Measurements from ENCODE around the gene IGF2R.
"Not testable (repeated sequence)": the region's sequence is repeated elsewhere in the genome, so short reads cannot be mapped to it uniquely, and the experiment has no call there.

The IGF2R gene

GRCh38 chr6:160088069-160088783 is 119.3 kb downstream of the IGF2R start:
- Histone ChIP-seq H3K4me3 (ENCODE audit: low read length) (no peak overlapping the region), H3K9me2 (replicated peaks; ENCODE audit: control insufficient read depth, low read length) (no peaks in the 10 kb centered on the region), H3K27me3 (ENCODE audit: control insufficient read depth, low read length) (no peaks in the 10 kb centered on the region), H3F3A (ENCODE audit: control insufficient read depth, insufficient read depth) (no peaks in the 10 kb centered on the region), H3K9me3 (ENCODE audit: control insufficient read depth, insufficient read depth, low read length) (no peaks in the 10 kb centered on the region), H3K4me1 (ENCODE audit: control insufficient read depth, low read length) (no peaks in the 10 kb centered on the region), H3K27ac (ENCODE audit: low read depth, low read length) (no peak overlapping the region), H3K36me3 (ENCODE audit: control insufficient read depth, low read length) (peaks cover 57% of the 10 kb centered on the region), H3K79me2 (ENCODE audit: control insufficient read depth, low read length) (no peaks in the 10 kb centered on the region), H4K20me1 (ENCODE audit: control insufficient read depth, insufficient read depth, low read depth, low read length) (no peaks in the 10 kb centered on the region), H3K4me2 (ENCODE audit: low read length) (no peak overlapping the region)
- peak; percentile 33 for TF ChIP-seq CTCF (IDR thresholded peaks at IDR 0.05; ENCODE audit: low read depth, low read length, poor library complexity, severe bottlenecking)
- no peak for TF ChIP-seq EZH2phosphoT487 (IDR thresholded peaks at IDR 0.05; ENCODE audit: borderline replicate concordance, low read length)

- no peaks in the 10 kb centered on the region for H3K9me2 ChIP-seq (replicated peaks; ENCODE audit: control insufficient read depth, low read length)
- H3K9me3 ChIP-seq (ENCODE audit: control insufficient read depth, insufficient read depth, low read length), result no peaks in the 10 kb centered on the region
- H3K27ac ChIP-seq (ENCODE audit: low read depth, low read length), result no peak overlapping the region
- peaks cover 62% of the 10 kb centered on the region for H3K36me3 ChIP-seq (ENCODE audit: control insufficient read depth, low read length)
- no peaks in the 10 kb centered on the region for H4K20me1 ChIP-seq (ENCODE audit: control insufficient read depth, insufficient read depth, low read depth, low read length)
- H3K4me3 ChIP-seq (ENCODE audit: low read length), result no peak overlapping the region
- no peaks in the 10 kb centered on the region for H3K79me2 ChIP-seq (ENCODE audit: control insufficient read depth, low read length)
- TF ChIP-seq EZH2phosphoT487 (IDR thresholded peaks at IDR 0.05; ENCODE audit: borderline replicate concordance, low read length) (no peak), CTCF (IDR thresholded peaks at IDR 0.05; ENCODE audit: low read depth, low read length, poor library complexity, severe bottlenecking) (no peak)
- no peaks in the 10 kb centered on the region for H3K4me1 ChIP-seq (ENCODE audit: control insufficient read depth, low read length)
- no peaks in the 10 kb centered on the region for H3F3A ChIP-seq (ENCODE audit: control insufficient read depth, insufficient read depth)
- no peak overlapping the region for H3K4me2 ChIP-seq (ENCODE audit: low read length)
- H3K27me3 ChIP-seq (ENCODE audit: control insufficient read depth, low read length), result no peaks in the 10 kb centered on the region
Observed at GRCh38 chr6:160088784-160089533, 120.1 kb downstream of the IGF2R start.

GRCh38 chr6:160089534-160089897 is 120.6 kb downstream of the IGF2R start:
- TF ChIP-seq EZH2phosphoT487 (IDR thresholded peaks at IDR 0.05; ENCODE audit: borderline replicate concordance, low read length), result no peak
- TF ChIP-seq CTCF (IDR thresholded peaks at IDR 0.05; ENCODE audit: low read depth, low read length, poor library complexity, severe bottlenecking), result no peak
- no peaks in the 10 kb centered on the region for H3K79me2 ChIP-seq (ENCODE audit: control insufficient read depth, low read length)
- no peak overlapping the region for H3K4me2 ChIP-seq (ENCODE audit: low read length)
- H4K20me1 ChIP-seq (ENCODE audit: control insufficient read depth, insufficient read depth, low read depth, low read length), result no peaks in the 10 kb centered on the region
- no peaks in the 10 kb centered on the region for H3K27me3 ChIP-seq (ENCODE audit: control insufficient read depth, low read length)
- peaks cover 57% of the 10 kb centered on the region for H3K36me3 ChIP-seq (ENCODE audit: control insufficient read depth, low read length)
- H3K9me2 ChIP-seq (replicated peaks; ENCODE audit: control insufficient read depth, low read length), result no peaks in the 10 kb centered on the region
- no peaks in the 10 kb centered on the region for H3K4me1 ChIP-seq (ENCODE audit: control insufficient read depth, low read length)
- H3F3A ChIP-seq (ENCODE audit: control insufficient read depth, insufficient read depth), result no peaks in the 10 kb centered on the region
- H3K9me3 ChIP-seq (ENCODE audit: control insufficient read depth, insufficient read depth, low read length), result no peaks in the 10 kb centered on the region
- H3K4me3 ChIP-seq (ENCODE audit: low read length), result no peak overlapping the region
- no peak overlapping the region for H3K27ac ChIP-seq (ENCODE audit: low read depth, low read length)

- not testable (repeated sequence) for H3K79me2 ChIP-seq (ENCODE audit: control insufficient read depth, low read length); H4K20me1 ChIP-seq (ENCODE audit: control insufficient read depth, insufficient read depth, low read depth, low read length); H3K4me1 ChIP-seq (ENCODE audit: control insufficient read depth, low read length); H3K9me3 ChIP-seq (ENCODE audit: control insufficient read depth, insufficient read depth, low read length); H3K27ac ChIP-seq (ENCODE audit: low read depth, low read length); H3F3A ChIP-seq (ENCODE audit: control insufficient read depth, insufficient read depth); H3K4me2 ChIP-seq (ENCODE audit: low read length); H3K4me3 ChIP-seq (ENCODE audit: low read length); H3K9me2 ChIP-seq (replicated peaks; ENCODE audit: control insufficient read depth, low read length); H3K27me3 ChIP-seq (ENCODE audit: control insufficient read depth, low read length)
- H3K36me3 ChIP-seq (ENCODE audit: control insufficient read depth, low read length), result peaks cover 55% of the 10 kb centered on the region
Observed at GRCh38 chr6:160090442-160091239, 121.8 kb downstream of the IGF2R start.

- H3K27me3 ChIP-seq (ENCODE audit: control insufficient read depth, low read length); H3K4me1 ChIP-seq (ENCODE audit: control insufficient read depth, low read length); H3K79me2 ChIP-seq (ENCODE audit: control insufficient read depth, low read length); H3K4me3 ChIP-seq (ENCODE audit: low read length); H3K27ac ChIP-seq (ENCODE audit: low read depth, low read length); H3K9me2 ChIP-seq (replicated peaks; ENCODE audit: control insufficient read depth, low read length); H3K4me2 ChIP-seq (ENCODE audit: low read length); H4K20me1 ChIP-seq (ENCODE audit: control insufficient read depth, insufficient read depth, low read depth, low read length); H3K9me3 ChIP-seq (ENCODE audit: control insufficient read depth, insufficient read depth, low read length); H3F3A ChIP-seq (ENCODE audit: control insufficient read depth, insufficient read depth): not testable (repeated sequence)
- peaks cover 53% of the 10 kb centered on the region for H3K36me3 ChIP-seq (ENCODE audit: control insufficient read depth, low read length)
Observed at GRCh38 chr6:160092176-160092575, 123.3 kb downstream of the IGF2R start.
